Stimulated activated naive CD8-positive, alpha-beta T cell treated with anti-CD3 and anti-CD28 coated beads, Interleukin-15, Interleukin-2, amounts not matched to agents 100 ng/mL and 50 ng/mL, for 24 hours (primary cell): ENCODE measurements around the gene CUBN.

Source experiments
- H3K27ac Mint-ChIP-seq: one replicate; pipeline ENCODE4 v1.8.0; 2021; ENCODE audit warnings: mild to moderate bottlenecking, mixed read lengths
- H3K27me3 Mint-ChIP-seq: one replicate; pipeline ENCODE4 v1.8.0; 2021; ENCODE audit warnings: mixed read lengths
- H3K36me3 Mint-ChIP-seq: one replicate; pipeline ENCODE4 v1.8.0; 2021; ENCODE audit warnings: low read depth, mixed read lengths
- H3K4me1 Mint-ChIP-seq: one replicate; pipeline ENCODE4 v1.8.0; 2021; ENCODE audit warnings: low read depth, mixed read lengths
- H3K4me3 Mint-ChIP-seq: one replicate; pipeline ENCODE4 v1.8.0; 2021; ENCODE audit warnings: mild to moderate bottlenecking, mixed read lengths
- H3K9me3 Mint-ChIP-seq: one replicate; pipeline ENCODE4 v1.8.0; 2021; ENCODE audit warnings: mixed read lengths

The CUBN gene

DNA sequence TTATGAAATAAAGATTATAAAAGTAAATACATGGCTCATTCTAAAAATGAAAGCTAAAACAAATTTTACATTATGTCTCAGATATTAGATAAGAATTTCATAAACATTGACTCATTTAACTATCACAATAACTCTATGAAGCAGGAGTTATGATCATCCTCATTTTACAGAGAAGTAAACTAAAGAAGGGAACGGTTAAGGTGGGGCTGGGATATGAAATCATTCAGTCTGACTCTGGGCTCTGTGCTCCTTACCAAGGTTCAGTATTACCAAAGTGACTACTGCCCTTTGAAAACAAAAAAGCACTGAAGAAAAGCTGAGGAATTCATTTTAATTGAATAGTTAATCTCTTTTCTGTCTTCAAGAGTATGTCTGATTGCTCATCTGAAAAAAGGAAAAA, 22.1 kb upstream of the CUBN start:
- Mint-ChIP-seq H3K27me3 (no peaks in the 10 kb centered on the region), H3K4me3 (no peak overlapping the region), H3K9me3 (no peaks in the 10 kb centered on the region), H3K27ac (no peak overlapping the region), H3K36me3 (peaks cover 19% of the 10 kb centered on the region), H3K4me1 (no peaks in the 10 kb centered on the region)

DNA sequence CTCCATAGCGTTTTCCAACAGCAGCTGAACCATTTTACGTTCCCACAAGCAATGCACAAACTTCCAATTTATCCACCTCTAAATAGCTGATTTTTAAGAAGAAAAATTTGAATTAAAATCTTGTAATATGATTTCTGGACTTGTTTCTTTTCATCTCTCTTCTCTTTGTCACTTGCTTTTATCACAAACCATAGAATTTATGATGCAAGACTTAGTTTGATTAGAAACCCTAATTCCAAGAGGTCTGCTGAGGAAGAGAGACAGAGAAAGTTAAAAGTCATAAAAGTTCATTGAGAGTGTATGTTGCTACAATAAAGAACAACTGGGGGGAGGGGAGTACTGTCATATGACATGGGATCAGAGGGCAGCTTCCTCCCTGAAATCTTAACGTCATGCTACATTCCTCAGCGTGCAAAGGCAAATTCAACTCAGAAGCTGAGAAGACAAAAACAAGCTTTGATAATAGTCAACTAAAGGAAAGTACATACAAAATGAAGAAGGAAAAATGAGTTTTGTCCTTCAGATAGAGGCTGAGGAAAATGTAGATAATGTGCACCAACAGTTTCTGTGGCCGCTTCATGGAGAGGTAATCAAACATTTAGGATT, 18.4 kb upstream of the CUBN start:
- H3K4me1 Mint-ChIP-seq: peaks cover 31% of the 10 kb centered on the region
- H3K27me3 Mint-ChIP-seq: no peaks in the 10 kb centered on the region
- no peak overlapping the region for H3K27ac Mint-ChIP-seq
- H3K9me3 Mint-ChIP-seq: no peaks in the 10 kb centered on the region
- peaks cover 23% of the 10 kb centered on the region for H3K36me3 Mint-ChIP-seq
- H3K4me3 Mint-ChIP-seq: no peak overlapping the region

DNA sequence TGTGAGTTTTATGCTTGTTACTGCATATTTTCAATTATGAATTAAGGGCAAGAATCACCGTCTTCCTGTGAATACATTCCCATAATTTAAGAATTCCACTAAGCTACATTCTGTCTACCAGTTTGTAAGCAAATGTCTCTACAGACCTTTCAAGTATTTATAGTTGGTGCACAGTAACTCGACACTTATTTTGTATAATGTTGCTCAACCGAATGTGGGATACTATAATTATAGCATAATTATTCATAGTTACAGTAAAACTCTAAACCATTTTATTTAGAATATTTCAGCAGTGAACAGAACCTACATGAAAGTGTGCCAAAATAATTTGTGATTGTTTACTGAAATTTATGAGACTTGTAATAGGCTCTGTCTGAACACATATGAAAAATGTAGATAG, 17.3 kb upstream of the CUBN start:
- Mint-ChIP-seq H3K4me3 (no peak overlapping the region), H3K4me1 (peaks cover 33% of the 10 kb centered on the region), H3K9me3 (no peaks in the 10 kb centered on the region), H3K27me3 (no peaks in the 10 kb centered on the region), H3K36me3 (peaks cover 23% of the 10 kb centered on the region), H3K27ac (no peak overlapping the region)

GRCh38 chr10:17145239-17145638, 15.6 kb upstream of the CUBN start:
- no peak overlapping the region for H3K4me3 Mint-ChIP-seq
- H3K27me3 Mint-ChIP-seq: no peaks in the 10 kb centered on the region
- H3K4me1 Mint-ChIP-seq: peaks cover 39% of the 10 kb centered on the region
- H3K9me3 Mint-ChIP-seq: peaks cover 5% of the 10 kb centered on the region
- H3K27ac Mint-ChIP-seq: peak overlapping the region; percentile 65
- peaks cover 24% of the 10 kb centered on the region for H3K36me3 Mint-ChIP-seq

GRCh38 chr10:17144757-17145156, 15.1 kb upstream of the CUBN start:
- Mint-ChIP-seq H3K27ac (peak overlapping the region; percentile 65), H3K9me3 (peaks cover 5% of the 10 kb centered on the region), H3K36me3 (peaks cover 21% of the 10 kb centered on the region), H3K27me3 (no peaks in the 10 kb centered on the region), H3K4me3 (peak overlapping the region; percentile 17), H3K4me1 (peaks cover 39% of the 10 kb centered on the region)

DNA sequence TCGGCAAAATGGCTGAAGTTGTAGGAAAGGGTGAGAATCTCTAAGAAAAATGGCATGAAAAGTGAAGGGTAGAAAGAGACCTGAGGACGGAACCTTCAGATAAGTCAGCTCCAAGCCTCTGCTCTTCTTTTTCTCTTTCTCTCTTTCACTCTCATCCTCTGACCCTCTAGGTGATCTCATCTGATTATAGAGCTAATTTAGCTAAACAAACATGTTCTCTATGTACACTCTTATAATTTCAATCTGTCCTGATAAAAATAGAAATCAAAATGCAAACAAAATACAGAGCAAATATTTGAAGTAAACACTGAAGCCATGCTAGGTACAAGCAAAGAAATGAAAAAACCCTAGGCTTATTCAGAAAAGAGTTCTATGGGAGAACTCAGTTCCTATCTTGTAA, 14.4 kb upstream of the CUBN start:
- H3K27ac Mint-ChIP-seq: peak overlapping the region; percentile 42
- peaks cover 39% of the 10 kb centered on the region for H3K4me1 Mint-ChIP-seq
- H3K27me3 Mint-ChIP-seq: no peaks in the 10 kb centered on the region
- peaks cover 5% of the 10 kb centered on the region for H3K9me3 Mint-ChIP-seq
- H3K4me3 Mint-ChIP-seq: no peak overlapping the region
- H3K36me3 Mint-ChIP-seq: peaks cover 18% of the 10 kb centered on the region

DNA sequence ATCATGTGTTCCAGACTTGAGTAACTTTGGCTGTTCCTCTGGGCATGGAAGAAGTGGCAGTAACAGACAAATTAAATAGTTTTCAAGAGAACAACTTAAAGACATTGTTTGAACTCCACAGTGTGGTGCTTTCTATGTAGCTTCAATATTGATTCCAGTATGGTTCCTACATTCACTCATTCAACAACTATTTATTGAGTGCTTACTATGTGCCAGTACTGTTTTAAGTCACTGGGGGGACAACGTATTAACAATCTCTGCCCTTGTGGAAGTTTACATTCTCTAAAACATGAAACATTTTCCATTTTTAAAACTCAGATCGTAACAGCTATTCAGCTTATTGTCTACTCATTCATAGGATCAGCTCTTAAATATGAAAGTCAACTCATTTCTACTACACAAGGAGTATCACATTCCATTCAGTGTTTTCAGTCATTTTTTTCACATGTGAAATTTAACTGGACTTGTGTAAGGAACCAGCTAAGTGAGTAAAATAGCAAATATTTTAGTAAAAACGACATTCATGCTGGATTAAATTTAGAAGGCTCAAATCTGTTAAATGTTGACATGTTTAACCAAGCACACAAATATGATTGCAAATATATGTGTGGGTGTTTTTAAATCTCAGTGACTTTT, 13.6 kb upstream of the CUBN start:
- Mint-ChIP-seq H3K9me3 (peaks cover 5% of the 10 kb centered on the region), H3K27me3 (no peaks in the 10 kb centered on the region), H3K4me3 (no peak overlapping the region), H3K27ac (peak overlapping the region; percentile 42), H3K36me3 (peaks cover 18% of the 10 kb centered on the region), H3K4me1 (peaks cover 39% of the 10 kb centered on the region)

DNA sequence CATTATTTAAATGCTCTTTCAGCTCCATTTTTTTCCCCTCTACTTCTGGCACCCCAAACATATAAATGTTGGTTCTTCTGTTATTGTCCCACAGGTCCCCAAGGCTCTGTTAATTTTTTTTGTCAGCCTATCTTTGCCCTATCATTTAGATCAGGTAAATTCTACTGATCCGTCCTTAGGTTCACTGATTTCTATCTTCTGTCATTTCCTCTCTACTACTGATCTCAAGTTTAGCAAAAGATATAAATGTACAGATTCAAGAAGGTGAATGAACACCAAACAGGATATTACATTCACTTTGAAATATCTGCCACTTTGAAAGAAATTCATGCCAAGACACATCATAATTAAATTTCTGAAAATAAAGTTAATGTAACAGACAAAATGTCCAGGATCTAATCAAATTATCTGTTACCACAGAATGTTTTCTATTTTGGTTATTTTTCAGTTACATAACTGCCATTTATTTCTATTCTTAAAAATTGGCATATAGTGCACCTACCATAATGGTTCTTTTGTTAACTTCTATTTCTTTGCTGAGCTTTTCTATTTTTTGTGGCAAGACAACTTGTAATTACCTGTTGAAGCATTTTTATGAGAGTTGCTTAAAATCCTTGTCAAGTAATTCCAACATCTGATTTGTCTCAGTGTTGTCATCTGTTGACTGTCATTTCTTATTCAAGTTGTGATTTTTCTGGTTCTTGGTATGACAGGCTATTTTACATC, 12.1 kb upstream of the CUBN start:
- Mint-ChIP-seq H3K4me3 (no peak overlapping the region), H3K9me3 (peaks cover 5% of the 10 kb centered on the region), H3K36me3 (peaks cover 13% of the 10 kb centered on the region), H3K27ac (no peak overlapping the region), H3K27me3 (no peaks in the 10 kb centered on the region), H3K4me1 (peaks cover 39% of the 10 kb centered on the region)

GRCh38 chr10:17140386-17140761, 10.8 kb upstream of the CUBN start:
- Mint-ChIP-seq H3K4me3 (no peak overlapping the region), H3K27ac (no peak overlapping the region), H3K9me3 (peaks cover 5% of the 10 kb centered on the region), H3K27me3 (no peaks in the 10 kb centered on the region), H3K36me3 (peaks cover 13% of the 10 kb centered on the region), H3K4me1 (peaks cover 32% of the 10 kb centered on the region)

DNA sequence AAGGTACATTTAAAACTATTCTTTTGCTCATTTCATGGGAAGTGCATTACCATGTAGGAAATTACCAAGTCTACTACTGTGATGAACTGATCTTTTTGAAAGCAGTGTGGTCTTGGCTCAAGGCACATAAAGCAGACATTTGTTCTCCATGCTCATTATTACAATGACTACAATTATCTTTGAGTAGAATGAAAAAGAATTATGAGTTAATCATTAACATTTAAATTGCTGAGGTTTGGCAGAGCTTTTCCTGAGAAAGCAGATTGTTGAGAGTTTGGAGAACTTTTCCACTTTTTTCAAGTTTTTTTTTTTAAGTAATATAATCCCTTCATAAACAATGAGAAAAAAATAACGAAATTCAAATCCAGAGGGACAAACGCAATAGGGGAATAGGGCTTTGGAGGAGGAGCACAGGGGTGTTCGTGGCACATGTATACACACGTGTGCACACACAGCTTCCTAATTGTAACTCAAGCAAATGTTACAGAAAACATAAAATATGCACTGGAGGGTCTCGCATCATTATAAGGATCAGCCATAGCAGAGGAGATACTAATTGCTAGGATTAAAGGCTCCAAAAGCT, 8.9 kb upstream of the CUBN start:
- no peak overlapping the region for H3K27ac Mint-ChIP-seq
- no peaks in the 10 kb centered on the region for H3K27me3 Mint-ChIP-seq
- peaks cover 14% of the 10 kb centered on the region for H3K4me1 Mint-ChIP-seq
- peaks cover 5% of the 10 kb centered on the region for H3K9me3 Mint-ChIP-seq
- no peak overlapping the region for H3K4me3 Mint-ChIP-seq
- peaks cover 7% of the 10 kb centered on the region for H3K36me3 Mint-ChIP-seq

GRCh38 chr10:17134737-17135260, 5.2 kb upstream of the CUBN start:
- no peak overlapping the region for H3K27ac Mint-ChIP-seq
- H3K4me1 Mint-ChIP-seq: no peaks in the 10 kb centered on the region
- no peak overlapping the region for H3K4me3 Mint-ChIP-seq
- no peaks in the 10 kb centered on the region for H3K27me3 Mint-ChIP-seq
- H3K36me3 Mint-ChIP-seq: peaks cover 4% of the 10 kb centered on the region
- H3K9me3 Mint-ChIP-seq: no peaks in the 10 kb centered on the region

DNA sequence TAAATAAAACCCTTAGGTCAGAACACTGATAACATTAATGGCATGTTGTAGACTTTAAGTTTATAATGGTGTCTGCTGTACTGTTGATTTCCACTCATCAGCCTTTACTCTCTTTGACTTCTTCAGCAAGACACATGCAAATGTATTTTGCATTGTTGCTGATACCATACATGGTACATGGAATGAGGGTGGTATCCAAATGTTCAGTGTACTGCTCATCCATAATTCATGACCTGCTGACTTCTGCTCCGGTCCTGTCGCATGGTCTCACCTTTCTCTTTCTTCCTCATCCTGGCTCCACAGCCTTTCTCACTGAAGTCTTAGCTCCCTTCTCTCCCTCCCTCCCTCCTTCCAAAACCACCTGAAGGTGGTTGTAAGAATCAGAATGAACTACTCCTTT, 4.7 kb upstream of the CUBN start:
- Mint-ChIP-seq H3K4me3 (no peak overlapping the region), H3K36me3 (peaks cover 4% of the 10 kb centered on the region), H3K27ac (no peak overlapping the region), H3K27me3 (no peaks in the 10 kb centered on the region), H3K4me1 (no peaks in the 10 kb centered on the region), H3K9me3 (no peaks in the 10 kb centered on the region)

GRCh38 chr10:17128261-17128660, 1.4 kb downstream of the CUBN start:
- H3K9me3 Mint-ChIP-seq: no peaks in the 10 kb centered on the region
- H3K27ac Mint-ChIP-seq: no peak overlapping the region
- H3K36me3 Mint-ChIP-seq: peaks cover 6% of the 10 kb centered on the region
- H3K4me1 Mint-ChIP-seq: peaks cover 5% of the 10 kb centered on the region
- no peak overlapping the region for H3K4me3 Mint-ChIP-seq
- H3K27me3 Mint-ChIP-seq: no peaks in the 10 kb centered on the region

DNA sequence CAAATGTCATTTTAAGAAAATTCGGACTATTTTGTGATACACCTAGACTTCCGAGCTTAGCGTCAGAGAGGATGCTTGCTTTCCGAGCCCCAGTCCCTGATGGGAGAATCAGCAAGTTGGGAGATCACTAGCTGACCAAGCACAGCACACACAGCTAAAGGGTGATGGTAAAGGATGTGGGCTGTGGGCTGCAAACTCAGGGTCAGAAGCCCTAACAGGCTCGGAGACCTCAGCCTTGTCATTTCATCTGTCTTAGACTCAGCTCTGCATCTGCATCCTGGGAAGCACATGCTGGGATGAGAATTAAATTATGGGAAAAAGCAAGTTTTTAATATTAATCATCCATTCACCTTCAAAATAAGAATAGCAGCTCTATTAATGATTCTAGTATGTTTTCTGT, 3.3 kb downstream of the CUBN start:
- H3K9me3 Mint-ChIP-seq: no peaks in the 10 kb centered on the region
- peaks cover 5% of the 10 kb centered on the region for H3K4me1 Mint-ChIP-seq
- H3K27me3 Mint-ChIP-seq: no peaks in the 10 kb centered on the region
- H3K36me3 Mint-ChIP-seq: peaks cover 6% of the 10 kb centered on the region
- H3K27ac Mint-ChIP-seq: no peak overlapping the region
- no peak overlapping the region for H3K4me3 Mint-ChIP-seq

GRCh38 chr10:17125206-17125893, 4.3 kb downstream of the CUBN start:
- no peaks in the 10 kb centered on the region for H3K9me3 Mint-ChIP-seq
- H3K27ac Mint-ChIP-seq: no peak overlapping the region
- H3K4me1 Mint-ChIP-seq: peaks cover 5% of the 10 kb centered on the region

More at GRCh38 chr10:17125206-17125893, 4.3 kb downstream of the CUBN start:
- no peaks in the 10 kb centered on the region for H3K27me3 Mint-ChIP-seq
- no peak overlapping the region for H3K4me3 Mint-ChIP-seq
- H3K36me3 Mint-ChIP-seq: peaks cover 9% of the 10 kb centered on the region
